ENCODE measurements around the gene EAF1. TPM values are rescaled to one million over a fixed set of nuclear protein-coding genes. Genes with fewer than 3 reads are reported as not detected.

Gene EAF1
- total and polyA plus RNA-seq, 2 experiments from 2014 or later, result 9.4 to 45.4 TPM

GRCh38 chr3:15451216-15452113, 24.1 kb downstream of the EAF1 start (continued):
- no peak for TF ChIP-seq REST (IDR thresholded peaks at IDR 0.05; ENCODE audit: unreplicated experiment)
- no peak for TF ChIP-seq NANOG (IDR thresholded peaks at IDR 0.05; ENCODE audit: borderline replicate concordance)

GRCh38 chr3:15452156-15452555, 24.8 kb downstream of the EAF1 start:
- no peaks in the 10 kb centered on the region for H3K9me3 Mint-ChIP-seq
- Histone ChIP-seq H2AFZ (no peak overlapping the region), H3K27ac (ENCODE audit: low read depth) (no peak overlapping the region), H3K9me2 (ENCODE audit: insufficient read depth) (no peaks in the 10 kb centered on the region), H3K4me1 (ENCODE audit: insufficient read depth) (no peaks in the 10 kb centered on the region), H3K4me3 (no peak overlapping the region), H3K4me2 (no peak overlapping the region), H3K79me2 (replicated peaks; ENCODE audit: insufficient read depth) (no peaks in the 10 kb centered on the region), H4K20me1 (replicated peaks; ENCODE audit: insufficient read depth) (no peaks in the 10 kb centered on the region), H3K27me3 (ENCODE audit: insufficient read depth) (no peaks in the 10 kb centered on the region), H3K36me3 (ENCODE audit: insufficient read depth) (no peaks in the 10 kb centered on the region), H3F3A (replicated peaks; ENCODE audit: low read depth) (no peaks in the 10 kb centered on the region)
- DNase-seq (ENCODE audit: low spot score) (no peak), ATAC-seq (no peak)
- no peak overlapping the region for H3K4me3 Mint-ChIP-seq
- H3K27ac Mint-ChIP-seq, result no peak overlapping the region
- no peaks in the 10 kb centered on the region for H3K4me1 Mint-ChIP-seq
- H3K27me3 Mint-ChIP-seq (ENCODE audit: insufficient read depth, low read depth, poor library complexity), result peaks cover 2% of the 10 kb centered on the region
- H3K36me3 Mint-ChIP-seq (ENCODE audit: low read depth), result no peaks in the 10 kb centered on the region; the same call in 2 of the 3 replicates
- TF ChIP-seq STAT1 (IDR thresholded peaks at IDR 0.05; ENCODE audit: unreplicated experiment) (no peak), ZNF114 (CRISPR knock-in tag; IDR thresholded peaks at IDR 0.05) (no peak), JUNB (IDR thresholded peaks at IDR 0.05; ENCODE audit: unreplicated experiment) (no peak), CTCF (conservative IDR thresholded peaks at IDR 0.05; ENCODE audit: low read depth in 2 of 2) (no peak), ETS1 (IDR thresholded peaks at IDR 0.05) (no peak), ZNF462 (CRISPR knock-in tag; IDR thresholded peaks at IDR 0.05) (no peak), NANOG (IDR thresholded peaks at IDR 0.05; ENCODE audit: borderline replicate concordance) (no peak), EZH2 (IDR thresholded peaks at IDR 0.05; ENCODE audit: low read depth, unreplicated experiment) (no peak), POLR2AphosphoS5 (IDR thresholded peaks at IDR 0.05; ENCODE audit: low read depth) (no peak), CREB1 (CRISPR knock-in tag; IDR thresholded peaks at IDR 0.05; ENCODE audit: low read depth) (no peak), EZH2phosphoT487 (IDR thresholded peaks at IDR 0.05; ENCODE audit: unreplicated experiment) (no peak)
